K562 (cell line): Measurements from ENCODE around the gene DHTKD1. TPM values are rescaled to one million over a fixed set of nuclear protein-coding genes. Genes with fewer than 3 reads are reported as not detected.

Source experiments
- BCL6 ChIP-seq: fragments of 250-450 bp; sonication (Bioruptor Pico); IDR thresholded peaks from 2 replicates; pipeline ENCODE4 v1.4.0; 2020
- FOXJ3 ChIP-seq: sonication (generic); formaldehyde crosslinking; IDR thresholded peaks from 2 replicates; pipeline ENCODE4 v1.4.0; 2020; ENCODE audit warnings: mild to moderate bottlenecking, missing genetic modification reagents
- GABPB1 ChIP-seq: sonication (generic); formaldehyde crosslinking; IDR thresholded peaks from 2 replicates; pipeline ENCODE4 v1.8.0; 2022; ENCODE audit warnings: mild to moderate bottlenecking, missing genetic modification reagents
- GATAD2B ChIP-seq: fragments of 450-650 bp; IDR thresholded peaks from 2 replicates; pipeline ENCODE4 v1.6.1; 2017; ENCODE audit warnings: mild to moderate bottlenecking, borderline replicate concordance
- HIVEP1 ChIP-seq: fragments of 250-450 bp; sonication (Bioruptor Pico); IDR thresholded peaks from 2 replicates; pipeline ENCODE4 v1.4.0; 2020; ENCODE audit warnings: mild to moderate bottlenecking
- TEAD4 ChIP-seq, 2 experiments: sonication (generic) in 1 of 2; formaldehyde crosslinking in 1 of 2; IDR thresholded peaks; 2 replicates each; pipeline versions ENCODE4 v1.6.1 to v1.8.0; 2012 to 2022; ENCODE audit warnings: borderline replicate concordance in 1 of 2, inconsistent platforms in 1 of 2, low read length in 1 of 2, mild to moderate bottlenecking in 1 of 2, missing genetic modification reagents in 1 of 2
- TFE3 ChIP-seq: fragments of 450-650 bp; formaldehyde crosslinking; IDR thresholded peaks from 2 replicates; pipeline ENCODE4 v1.4.0; 2020; ENCODE audit warnings: mild to moderate bottlenecking, mixed read lengths
- polyA plus RNA-seq, 8 experiments: library from polyadenylated mRNA; depleted of rRNA in 4 of 8; stranded (reverse) in 5 of 8; unstranded in 3 of 8; fragments of >200 nt; fragmentation: Nextera tagmentation in 2 of 8; fragmentation: Illumina TruSeq in 1 of 8; extraction: Ambion mirVana in 2 of 8; extraction: Trizol in 1 of 8; gene quantifications; 2 replicates each; pipeline versions ENCODE4 v1.2.1 to v1.2.3, GENCODE V29; 2011 to 2014; ENCODE audit warnings: inconsistent platforms in 1 of 8, missing spikeins in 1 of 8
- total RNA-seq, 7 experiments: library from RNA; depleted of rRNA in 6 of 7; stranded (reverse); fragments of >200 nt in 6 of 7; fragmentation: Illumina TruSeq in 2 of 7; extraction: Trizol in 2 of 7; gene quantifications; 2 replicates each; pipeline versions ENCODE4 v1.2.1 to v1.2.3, GENCODE V29; 2011 to 2021; ENCODE audit warnings: low replicate concordance in 1 of 7
- TF ChIP-seq, protein P1 (sequence below), 3 experiments: fragments of 200-800 bp in 1 of 3; sonication (Bioruptor generic) in 1 of 3; sonication (generic) in 1 of 3; formaldehyde crosslinking in 1 of 3; IDR thresholded peaks; 2 replicates each; pipeline versions ENCODE4 v1.6.1 to v1.8.0; 2016 to 2022; ENCODE audit warnings: mild to moderate bottlenecking in 2 of 3, missing compliant biosample characterization in 2 of 3, missing genetic modification characterization in 2 of 3, missing genetic modification reagents in 1 of 3

Gene DHTKD1
- total and polyA plus RNA-seq, 9 of the 15 experiments (the other 6 are each of a cell fraction or from before 2014, with no cell fraction given), result 3.1 to 19.7 (median 6.8) TPM

- TF ChIP-seq TFE3 (CRISPR knock-in tag) (no peak), HIVEP1 (CRISPR knock-in tag) (no peak), GABPB1 (CRISPR knock-in tag) (no peak), BCL6 (CRISPR knock-in tag) (no peak), TEAD4 (IDR thresholded peaks at IDR 0.05; ENCODE audit: low read length) (no peak), TEAD4 (CRISPR knock-in tag; IDR thresholded peaks at IDR 0.05; ENCODE audit: borderline replicate concordance) (no peak), FOXJ3 (CRISPR knock-in tag) (no peak), GATAD2B (no peak)
- TF ChIP-seq, protein P1, sequence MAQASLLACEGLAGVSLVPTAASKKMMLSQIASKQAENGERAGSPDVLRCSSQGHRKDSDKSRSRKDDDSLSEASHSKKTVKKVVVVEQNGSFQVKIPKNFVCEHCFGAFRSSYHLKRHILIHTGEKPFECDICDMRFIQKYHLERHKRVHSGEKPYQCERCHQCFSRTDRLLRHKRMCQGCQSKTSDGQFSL (CRISPR knock-in tag; IDR thresholded peaks at IDR 0.05), result no peak
- TF ChIP-seq, protein P1 (tag; IDR thresholded peaks at IDR 0.05), result no peak
- TF ChIP-seq, all 486 proteins: peak for 18
These were observed 26.9 kb upstream of the DHTKD1 start (continued) for GRCh38 chr10:12041766-12042408.
